GM18498 (cell line): Measurements from ENCODE around the gene ZNF135.

Experiments used
- ATAC-seq: cut with Tn5 transposase; IDR thresholded peaks from one replicate; pipeline ENCODE4 v1.9.1; 2021; ENCODE audit warnings: mild to moderate bottlenecking, moderate library complexity; ENCODE audit not compliant: unreplicated experiment

ZNF135 gene

GRCh38 chr19:58059003-58059670 is at the start of gene ZNF135:
Gene ZNF135 (plus strand): TSS chr19:58059282. CDS start chr19:58060003, 721 bp downstream.
- no peak for ATAC-seq

DNA sequence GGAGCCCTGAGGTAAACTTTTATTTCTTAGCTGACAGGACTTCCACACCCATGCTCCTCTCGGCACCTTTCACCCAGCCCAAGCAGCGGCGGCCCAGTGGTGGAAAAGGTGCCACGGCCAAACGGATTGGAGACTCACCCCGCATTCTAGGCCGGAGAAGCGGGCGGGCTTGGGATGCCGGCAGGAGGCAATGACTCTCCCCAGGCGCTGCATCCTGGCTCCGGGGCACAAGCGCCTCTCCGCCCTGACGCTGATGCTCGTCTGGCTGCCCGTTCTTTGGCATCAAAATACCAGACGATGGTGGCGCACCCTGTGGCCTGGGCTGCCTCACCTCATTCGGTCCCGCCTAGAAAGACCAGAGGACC is 49.8 kb upstream of the ZNF135 start:
- ATAC-seq = no peak

DNA sequence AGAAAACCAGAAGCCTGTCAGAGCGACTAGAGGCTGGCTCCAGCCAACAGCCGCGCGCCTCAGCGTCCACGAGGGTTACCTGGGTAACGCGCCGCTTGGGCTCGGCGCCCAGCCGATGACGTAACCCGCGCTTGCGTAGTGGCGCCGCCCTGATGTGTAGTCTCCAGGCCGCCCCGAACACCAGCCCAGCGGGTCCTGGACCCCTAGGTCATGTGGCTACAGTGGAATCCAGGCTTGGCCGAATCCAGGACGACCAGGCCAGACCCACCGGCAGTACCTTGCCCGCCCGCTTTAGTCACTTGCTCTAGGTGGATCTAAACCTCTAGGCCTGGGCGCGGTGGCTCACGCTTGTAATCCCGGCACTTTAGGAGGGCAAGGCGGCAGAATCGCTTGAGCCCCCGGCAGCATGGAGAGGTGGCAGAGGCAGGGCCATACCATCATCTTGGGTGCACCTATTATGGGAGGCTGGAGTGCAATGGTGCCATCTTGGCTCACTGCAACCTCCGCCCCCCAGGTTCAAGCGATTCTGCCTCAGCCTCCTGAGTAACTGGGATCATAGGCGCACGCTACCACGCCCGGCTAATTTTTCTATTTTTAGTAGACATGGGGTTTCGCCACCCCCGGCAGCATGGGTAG is 49.3 kb upstream of the ZNF135 start:
- ATAC-seq = no peak

DNA sequence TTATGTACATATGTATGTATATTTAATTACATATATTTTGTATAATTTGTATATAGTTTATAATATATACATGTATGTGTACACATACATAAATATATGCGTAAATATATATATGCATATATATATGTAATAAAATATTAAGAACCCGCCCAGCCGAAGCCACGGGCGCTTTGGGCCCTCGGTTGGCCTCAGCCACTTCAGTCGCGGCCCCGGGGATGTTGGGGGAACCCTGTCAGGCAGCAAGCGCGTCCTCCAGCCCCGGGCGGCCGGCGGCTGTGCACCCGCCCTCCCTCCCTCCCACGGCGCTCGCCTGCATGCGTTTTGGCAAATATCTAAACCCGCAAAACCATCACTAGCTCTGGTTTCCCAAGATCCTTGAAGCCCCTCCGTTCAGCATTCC is 48.6 kb upstream of the ZNF135 start:
- ATAC-seq = no peak

DNA sequence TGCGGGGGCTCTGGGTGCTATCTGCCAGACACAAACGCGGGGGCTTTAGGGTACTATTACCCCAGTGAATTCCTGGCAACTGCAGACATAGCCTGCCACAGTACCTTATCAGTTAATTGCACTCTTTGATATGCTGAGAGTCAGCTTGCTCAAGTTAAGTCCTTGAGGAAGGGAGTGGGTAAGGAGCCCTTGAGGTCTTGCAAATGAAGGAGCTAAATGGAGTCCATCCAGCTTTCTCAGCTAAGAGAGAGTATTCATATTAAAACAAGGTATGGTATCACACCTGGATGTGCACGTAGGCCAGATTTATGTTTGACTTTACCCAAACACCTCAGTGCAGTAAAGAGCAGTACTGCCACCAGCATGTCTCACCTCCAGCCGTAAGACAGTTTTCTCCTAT is 44.9 kb upstream of the ZNF135 start:
- no peak for ATAC-seq

GRCh38 chr19:58020129-58020528 is 39.0 kb upstream of the ZNF135 start:
- ATAC-seq = no peak

DNA sequence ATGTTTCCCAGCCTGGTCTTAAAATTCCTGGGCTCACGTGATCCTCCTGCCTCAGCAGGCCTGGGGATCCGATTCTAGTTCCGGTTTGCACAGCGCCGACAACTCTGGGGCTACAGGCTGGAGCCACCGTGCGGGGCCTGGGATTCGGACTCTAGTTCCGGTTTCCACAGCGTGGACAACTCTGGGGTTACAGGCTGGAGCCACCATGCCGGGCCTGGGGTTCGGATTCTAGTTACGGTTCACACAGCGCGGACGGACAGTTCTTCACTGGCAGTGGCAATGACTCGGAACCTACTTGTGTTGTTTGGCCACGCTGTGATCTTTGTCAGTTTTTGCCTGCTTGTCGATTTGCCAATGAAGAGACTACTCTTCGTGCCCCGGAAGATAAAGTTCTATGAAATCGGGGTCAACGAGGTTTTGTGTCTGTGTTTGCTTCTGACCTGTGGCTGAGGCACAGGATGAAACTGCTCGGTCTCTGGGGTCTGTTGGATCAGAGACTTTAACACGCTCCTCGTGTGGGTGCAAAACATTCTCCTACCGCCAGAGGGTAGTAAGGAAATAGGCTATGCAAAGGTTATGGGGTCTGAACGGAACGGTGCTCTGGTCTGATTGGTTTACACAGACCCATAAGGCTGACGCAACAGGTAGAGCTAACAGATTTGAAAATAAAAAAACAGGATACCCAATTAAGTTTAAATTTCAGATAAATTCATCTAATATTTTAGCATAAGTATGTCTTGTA is 37.4 kb upstream of the ZNF135 start:
- ATAC-seq = no peak

DNA sequence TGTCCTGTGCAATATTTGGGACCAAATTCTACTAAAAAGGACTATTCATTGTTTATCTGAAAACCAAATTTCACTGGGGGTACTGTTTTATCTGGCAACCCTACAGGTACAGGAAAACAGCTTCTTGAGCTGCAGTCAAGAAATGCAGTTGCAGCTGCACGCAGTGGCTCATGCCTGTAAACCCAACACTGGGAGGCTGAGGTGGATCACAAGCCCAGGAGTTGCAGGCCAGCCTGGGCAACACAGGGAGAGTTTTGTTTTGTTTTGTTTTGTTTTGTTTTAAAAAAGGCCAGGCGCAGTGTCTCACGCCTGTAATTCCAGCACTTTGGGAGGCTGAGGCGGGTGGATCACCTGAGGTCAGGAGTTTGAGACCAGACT is 36.8 kb upstream of the ZNF135 start:
- ATAC-seq = no peak

DNA sequence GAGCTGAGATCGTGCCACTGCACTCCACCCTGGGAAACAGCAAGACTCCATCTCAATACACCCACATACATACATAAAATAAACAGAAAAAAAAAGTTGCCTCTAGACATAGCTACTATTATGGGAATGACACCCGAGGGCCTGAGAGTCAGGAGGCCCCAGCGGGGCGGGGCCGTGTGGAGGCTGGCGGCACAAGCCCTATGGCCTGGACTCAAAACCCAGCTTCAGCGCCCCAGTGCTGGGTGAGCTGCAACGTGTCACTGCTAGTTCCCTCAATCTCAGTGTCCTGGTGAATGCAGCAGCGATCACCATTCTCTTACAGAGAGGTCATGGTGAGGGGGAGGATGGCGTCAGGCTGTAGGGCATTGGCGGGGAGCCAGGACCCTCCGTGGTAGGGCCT is 34.4 kb upstream of the ZNF135 start:
- no peak for ATAC-seq

DNA sequence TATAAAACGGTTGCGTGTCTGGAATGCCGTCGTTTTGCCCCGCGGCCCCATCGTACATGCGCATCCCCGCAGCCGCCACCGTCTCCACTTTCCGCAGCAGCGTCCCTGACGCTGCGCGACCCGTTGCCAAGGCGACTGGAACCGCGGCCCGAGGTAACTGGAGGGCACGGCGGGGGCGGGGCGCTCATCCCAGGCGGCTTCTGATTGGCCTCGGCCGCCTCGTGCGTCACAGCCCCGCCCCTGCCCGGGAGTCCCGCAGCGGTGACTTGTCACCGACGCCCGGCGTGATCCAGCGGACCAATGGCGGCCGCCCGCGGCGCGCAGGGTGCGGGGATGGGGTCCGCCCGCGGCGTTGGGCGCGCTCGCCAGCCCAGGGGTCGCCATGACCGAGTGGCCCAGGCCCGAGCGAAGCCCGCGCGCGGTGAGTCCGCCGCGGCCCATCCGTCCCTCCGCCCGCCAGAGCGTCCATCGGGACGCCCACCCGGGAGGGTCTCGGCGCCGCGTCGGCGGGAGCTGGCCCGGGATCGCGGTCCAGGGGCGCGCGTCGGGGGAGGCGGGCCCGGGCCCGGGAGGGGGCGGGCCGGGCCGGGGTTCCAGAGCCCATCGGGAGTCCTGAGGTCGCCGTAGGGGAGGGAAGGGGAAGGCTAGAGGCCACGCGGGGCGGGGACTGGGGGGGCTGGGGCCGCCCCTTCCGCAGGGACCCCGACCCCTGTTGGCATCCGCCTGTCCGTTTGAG is 25.2 kb upstream of the ZNF135 start, which contains the start of gene ZSCAN1:
Gene ZSCAN1 (plus strand): TSS at position 285 of the 736 bp plus-strand sequence. CDS start 3,812 bp downstream, outside the sequence.
- ATAC-seq = no peak

DNA sequence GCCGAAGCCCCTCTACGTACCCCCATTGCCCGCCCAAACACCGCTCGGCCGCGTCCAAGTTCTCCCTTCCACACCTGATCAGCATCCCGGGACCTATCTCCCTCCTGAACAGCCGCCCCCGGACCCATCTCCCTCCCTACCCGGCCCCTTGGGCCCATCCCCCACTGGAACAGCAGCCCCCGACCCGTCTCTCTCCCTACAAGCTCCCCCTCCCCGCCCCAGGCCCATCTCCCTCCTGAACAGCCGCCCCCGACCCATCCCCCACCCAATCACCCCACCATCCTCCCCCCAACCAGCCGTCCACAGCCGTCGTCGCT is 24.6 kb upstream of the ZNF135 start:
- no peak for ATAC-seq

DNA sequence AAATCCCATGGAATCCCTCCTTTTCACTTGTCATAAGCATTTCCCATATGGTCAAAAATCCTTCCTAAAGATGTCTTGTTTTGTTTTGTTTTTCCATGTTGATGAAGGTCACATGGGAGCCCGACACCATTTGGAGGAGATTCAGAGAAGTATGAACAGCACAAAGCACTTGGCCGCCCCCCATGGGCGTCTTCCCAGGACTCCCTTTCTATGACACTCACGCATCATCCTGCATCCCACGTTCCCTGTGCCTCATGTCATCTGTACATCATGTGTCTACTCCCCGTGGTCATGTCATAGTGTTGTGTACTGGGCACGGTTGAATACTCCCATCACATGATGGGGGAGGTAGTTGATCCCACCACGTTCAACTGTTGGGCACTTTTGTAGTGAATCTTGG is 23.2 kb upstream of the ZNF135 start:
- no peak for ATAC-seq

DNA sequence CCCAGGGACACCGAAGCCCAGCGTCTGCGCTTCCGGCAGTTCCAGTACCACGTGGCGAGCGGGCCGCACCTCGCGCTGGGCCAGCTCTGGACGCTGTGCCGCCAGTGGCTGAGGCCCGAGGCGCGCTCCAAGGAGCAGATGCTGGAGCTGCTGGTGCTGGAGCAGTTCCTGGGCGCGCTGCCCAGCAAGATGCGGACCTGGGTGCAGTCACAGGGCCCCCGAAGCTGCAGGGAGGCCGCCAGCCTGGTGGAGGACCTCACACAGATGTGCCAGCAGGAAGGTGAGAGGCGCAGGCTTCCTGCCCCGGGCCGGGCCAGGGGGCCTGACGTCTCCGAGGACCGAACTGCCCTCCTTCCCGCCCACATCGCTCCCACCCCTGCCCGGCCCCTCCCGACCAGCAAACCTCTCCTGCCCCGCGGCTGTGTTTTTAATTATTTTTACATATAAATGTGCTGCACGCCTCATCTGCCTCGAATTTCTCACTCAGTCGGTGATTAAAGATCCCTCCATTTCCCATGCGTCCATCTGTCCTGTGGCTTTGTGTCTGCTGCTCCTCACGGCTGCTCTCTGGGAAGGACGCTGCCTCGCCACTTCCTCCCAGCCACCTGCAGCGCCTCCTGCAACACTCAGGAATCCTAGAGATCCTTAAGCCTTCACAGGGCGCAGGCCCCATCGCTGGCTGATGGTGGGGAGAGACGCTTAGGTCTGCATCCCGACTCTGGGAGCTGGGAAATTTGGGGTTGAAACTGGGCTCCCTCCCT is 21.0 kb upstream of the ZNF135 start:
- no peak for ATAC-seq

- ATAC-seq = no peak
These were observed 20.3 kb upstream of the ZNF135 start for GRCh38 chr19:58038688-58039204.

- ATAC-seq = no peak
These were observed 18.1 kb upstream of the ZNF135 start for GRCh38 chr19:58040751-58041525.

- ATAC-seq = no peak
These were observed 16.4 kb upstream of the ZNF135 start for GRCh38 chr19:58042495-58043340.

DNA sequence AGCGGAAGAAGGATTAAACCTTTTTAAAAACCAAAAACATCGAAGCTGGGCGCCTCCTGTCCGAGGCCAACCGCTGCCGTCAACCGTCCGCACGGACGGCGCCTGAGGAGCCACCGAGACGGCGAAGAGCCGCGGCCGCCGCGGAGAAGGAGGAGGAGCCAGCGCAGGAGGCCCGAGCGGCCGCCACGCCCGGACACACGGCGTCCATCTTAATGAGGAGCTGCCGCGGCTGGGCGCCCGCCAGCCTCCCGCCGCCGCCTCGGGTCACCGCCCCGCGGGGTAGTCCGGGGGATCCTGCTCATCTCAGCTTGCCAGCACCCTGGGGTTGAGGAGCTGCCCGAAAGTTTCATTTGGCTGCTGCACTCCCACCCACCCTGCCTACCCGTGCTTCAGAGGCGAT is 14.7 kb upstream of the ZNF135 start:
- ATAC-seq = no peak

DNA sequence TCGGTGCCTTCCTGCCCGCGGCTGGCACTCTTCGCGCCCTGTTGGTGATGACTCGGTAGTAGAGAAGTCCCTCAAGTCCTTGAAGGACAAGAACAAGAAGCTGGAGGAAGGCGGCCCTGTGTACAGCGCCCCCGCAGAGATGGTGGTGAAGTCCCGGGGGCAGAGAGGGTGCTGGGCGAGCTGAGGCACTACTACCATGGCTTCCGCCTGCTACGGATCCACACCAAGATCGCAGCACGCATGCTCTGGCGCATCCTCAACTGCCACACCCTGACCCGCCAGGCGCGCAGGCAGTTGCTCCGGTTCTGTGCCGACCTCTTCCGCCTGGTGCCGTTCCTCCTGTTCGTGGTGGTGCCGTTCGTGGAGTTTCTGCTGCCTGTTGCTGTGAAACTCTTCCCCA is 14.2 kb upstream of the ZNF135 start:
- no peak for ATAC-seq
